Psoas muscle (tissue), 8 donors: Measurements from ENCODE around the gene MYO9A. TPM values are rescaled to one million over a fixed set of nuclear protein-coding genes. Genes with fewer than 3 reads are reported as not detected.
"Not testable (repeated sequence)": the region's sequence is repeated elsewhere in the genome, so short reads cannot be mapped to it uniquely, and the experiment has no call there.

ENCODE experiments used
- ATAC-seq, 4 donors: fragments of 200-7000 bp; cut with Tn5 transposase; one replicate each; pipeline ENCODE4 v1.9.1; 2020; ENCODE audit warnings: moderate library complexity in 3 of 4, mild to moderate bottlenecking in 2 of 4
- DNase-seq, 2 donors: peaks; one replicate each; pipeline ENCODE4 v3.0.0-alpha.2; 2020
- H3K27ac ChIP-seq: fragments of 200-600 bp; one replicate; pipeline ENCODE4 v1.8.0; 2022
- H3K27me3 ChIP-seq, 3 donors: fragments of 200-600 bp in 1 of 3; one replicate each; pipeline versions ENCODE4 v1.6.1 to v1.8.0; 2013 to 2022; ENCODE audit warnings: low read length in 2 of 3, mild to moderate bottlenecking in 2 of 3, moderate library complexity in 1 of 3; ENCODE audit not compliant: insufficient read depth in 3 of 3
- H3K36me3 ChIP-seq, 2 donors: fragments of 200-600 bp in 1 of 2; one replicate each; pipeline versions ENCODE4 v1.6.1 to v1.8.0; 2013 to 2022; ENCODE audit warnings: low read depth in 1 of 2, mild to moderate bottlenecking in 1 of 2, moderate library complexity in 1 of 2; ENCODE audit not compliant: insufficient read depth in 1 of 2
- H3K4me1 ChIP-seq: fragments of 200-600 bp; one replicate; pipeline ENCODE4 v1.8.0; 2022
- H3K4me3 ChIP-seq: fragments of 200-600 bp; one replicate; pipeline ENCODE4 v1.8.0; 2022; ENCODE audit warnings: mild to moderate bottlenecking
- H3K9me3 ChIP-seq: fragments of 200-600 bp; one replicate; pipeline ENCODE4 v1.8.0; 2022
- WGBS, 3 donors: extraction: QIAGEN DNeasy Blood & Tissue Kit; methylation state at CpG; one replicate each; pipeline versions ENCODE4 v1.1.6 to v1.1.7; 2013; 5-methylcytosine and 5-hydroxymethylcytosine counted together
- intact Hi-C, 2 donors: fragments of 100-400 bp; cut with DNase I; formaldehyde crosslinking; loops; one replicate each; pipeline versions ENCODE4 v1.11.0 to v1.14.2; 2022
- polyA plus RNA-seq, 3 donors: library from polyadenylated mRNA; stranded (reverse); fragments of 200-250 nt; gene quantifications; one replicate each; pipeline ENCODE4 v1.2.3, GENCODE V29; 2013
- total RNA-seq, 4 donors: library from RNA; stranded (reverse); fragmentation: NEBNext Ultra II Directional in 2 of 4; extraction: Animal tissue kit (Norgen Biotek cat#: 25700) in 2 of 4; gene quantifications; one replicate each; pipeline versions ENCODE4 v1.2.1 to v1.2.4, GENCODE V29; 2021 to 2023
- TF ChIP-seq, protein P1 (sequence below): fragments of 200-600 bp; IDR thresholded peaks from one replicate; pipeline ENCODE4 v1.8.0; 2022; ENCODE audit warnings: antibody characterized with exemption
- donor health status: healthy with polysubstance abuse.
- donor health status: DM: no; HTN: no; CAD: no; lungs with moderate emphysema.
- donor health status: Bipolar disorder and iron deficiency.
- donor health status: healthy.
- donor health status: DM: yes; HTN: yes; CAD: no.
- donor health status: DM: no; HTN: no; CAD: no.
- donor health status: DM: no; HTN: no; CAD: no.
- donor health status: DM: yes; HTN: yes; CAD: no.

The MYO9A gene
- total and polyA plus RNA-seq, 7 donors = 3.4 to 28.4 (median 23.0) TPM

GRCh38 chr15:71888797-71889196 lies 229.2 kb downstream of the MYO9A start:
- WGBS, 3 donors = 97 to 98% (median 97%) methylated on average over 1 of the region's 1 CpG
- no peak overlapping the region for H3K4me3 ChIP-seq
- peaks cover 0 to 53% of the 10 kb centered on the region in 2 donors for H3K36me3 ChIP-seq
- no peak for ATAC-seq
- H3K27me3 ChIP-seq = no peaks in the 10 kb centered on the region
- H3K4me1 ChIP-seq = peaks cover 4% of the 10 kb centered on the region
- H3K27ac ChIP-seq = no peak overlapping the region
- TF ChIP-seq, protein P1, sequence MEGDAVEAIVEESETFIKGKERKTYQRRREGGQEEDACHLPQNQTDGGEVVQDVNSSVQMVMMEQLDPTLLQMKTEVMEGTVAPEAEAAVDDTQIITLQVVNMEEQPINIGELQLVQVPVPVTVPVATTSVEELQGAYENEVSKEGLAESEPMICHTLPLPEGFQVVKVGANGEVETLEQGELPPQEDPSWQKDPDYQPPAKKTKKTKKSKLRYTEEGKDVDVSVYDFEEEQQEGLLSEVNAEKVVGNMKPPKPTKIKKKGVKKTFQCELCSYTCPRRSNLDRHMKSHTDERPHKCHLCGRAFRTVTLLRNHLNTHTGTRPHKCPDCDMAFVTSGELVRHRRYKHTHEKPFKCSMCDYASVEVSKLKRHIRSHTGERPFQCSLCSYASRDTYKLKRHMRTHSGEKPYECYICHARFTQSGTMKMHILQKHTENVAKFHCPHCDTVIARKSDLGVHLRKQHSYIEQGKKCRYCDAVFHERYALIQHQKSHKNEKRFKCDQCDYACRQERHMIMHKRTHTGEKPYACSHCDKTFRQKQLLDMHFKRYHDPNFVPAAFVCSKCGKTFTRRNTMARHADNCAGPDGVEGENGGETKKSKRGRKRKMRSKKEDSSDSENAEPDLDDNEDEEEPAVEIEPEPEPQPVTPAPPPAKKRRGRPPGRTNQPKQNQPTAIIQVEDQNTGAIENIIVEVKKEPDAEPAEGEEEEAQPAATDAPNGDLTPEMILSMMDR = no peak
- intact Hi-C loops = no loop called here
- H3K9me3 ChIP-seq = no peaks in the 10 kb centered on the region
- no peak for DNase-seq

GRCh38 chr15:71885390-71885789 lies 232.6 kb downstream of the MYO9A start:
- H3K9me3 ChIP-seq = no peaks in the 10 kb centered on the region
- TF ChIP-seq, protein P1 = no peak
- DNase-seq (no peak), ATAC-seq (no peak)
- peaks cover 0 to 73% of the 10 kb centered on the region in 2 donors for H3K36me3 ChIP-seq
- no peak overlapping the region for H3K4me3 ChIP-seq
- peaks cover 1% of the 10 kb centered on the region for H3K4me1 ChIP-seq
- intact Hi-C loops = no loop called here
- 89 to 96% (median 93%) methylated on average over 6 of the region's 6 CpGs for WGBS, 3 donors
- no peaks in the 10 kb centered on the region for H3K27me3 ChIP-seq
- no peak overlapping the region for H3K27ac ChIP-seq

- H3K27me3 ChIP-seq = no peaks in the 10 kb centered on the region
- intact Hi-C loops = no loop called here
- ATAC-seq = no peak
- WGBS, 3 donors = 88 to 100% (median 98%) methylated on average over 1 of the region's 1 CpG
- H3K4me1 ChIP-seq = no peaks in the 10 kb centered on the region
- no peak for DNase-seq
- H3K9me3 ChIP-seq = no peaks in the 10 kb centered on the region
- peaks cover 10 to 84% of the 10 kb centered on the region in 2 donors for H3K36me3 ChIP-seq
- H3K27ac ChIP-seq = no peak overlapping the region
- TF ChIP-seq, protein P1 = no peak
- H3K4me3 ChIP-seq = no peak overlapping the region
Observed at GRCh38 chr15:71883447-71883846, 234.5 kb downstream of the MYO9A start.

GRCh38 chr15:71880276-71880675 lies 237.7 kb downstream of the MYO9A start:
- no peaks in the 10 kb centered on the region for H3K27me3 ChIP-seq
- TF ChIP-seq, protein P1 = no peak
- H3K27ac ChIP-seq = no peak overlapping the region
- H3K36me3 ChIP-seq = peaks cover 10 to 84% of the 10 kb centered on the region in 2 donors
- WGBS, 3 donors = 86 to 87% (median 86%) methylated on average over 6 of the region's 6 CpGs
- no peaks in the 10 kb centered on the region for H3K4me1 ChIP-seq
- no peak for DNase-seq
- H3K4me3 ChIP-seq = no peak overlapping the region
- no peaks in the 10 kb centered on the region for H3K9me3 ChIP-seq
- no peak for ATAC-seq
- intact Hi-C loops = no loop called here

GRCh38 chr15:71874245-71874644 lies 243.7 kb downstream of the MYO9A start:
- TF ChIP-seq, protein P1 = no peak
- H3K27ac ChIP-seq = no peak overlapping the region
- 94 to 96% (median 95%) methylated on average over 3 of the region's 3 CpGs for WGBS, 3 donors
- peaks cover under 1 to 50% of the 10 kb centered on the region in 2 donors for H3K36me3 ChIP-seq
- no peaks in the 10 kb centered on the region for H3K9me3 ChIP-seq
- no peaks in the 10 kb centered on the region for H3K4me1 ChIP-seq
- ATAC-seq = no peak
- no peaks in the 10 kb centered on the region for H3K27me3 ChIP-seq
- DNase-seq = no peak
- intact Hi-C loops = no loop called here
- no peak overlapping the region for H3K4me3 ChIP-seq

DNA sequence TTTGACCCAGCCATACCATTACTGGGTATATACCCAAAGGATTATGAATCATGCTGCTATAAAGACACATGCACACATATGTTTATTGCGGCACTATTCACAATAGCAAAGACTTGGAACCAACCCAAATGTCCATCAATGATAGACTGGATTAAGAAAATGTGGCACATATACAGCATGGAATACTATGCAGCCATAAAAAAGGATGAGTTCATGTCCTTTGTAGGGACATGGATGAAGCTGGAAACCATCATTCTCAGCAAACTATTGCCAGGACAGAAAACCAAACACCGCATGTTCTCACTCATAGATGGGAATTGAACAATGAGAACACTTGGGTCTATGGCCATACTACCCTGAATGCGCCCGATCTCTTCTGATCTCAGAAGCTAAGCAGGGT lies 259.7 kb downstream of the MYO9A start:
- 85 to 95% (median 95%) methylated on average over 4 of the region's 4 CpGs for WGBS, 3 donors
- ATAC-seq, DNase-seq, H3K9me3 ChIP-seq, H3K4me1 ChIP-seq, H3K4me3 ChIP-seq, intact Hi-C loops, H3K27me3 ChIP-seq, H3K27ac ChIP-seq: not testable (repeated sequence)
- H3K36me3 ChIP-seq = peaks cover 0 to 52% of the 10 kb centered on the region in 2 donors
